ENCODE results near the gene TATDN2.
"Not testable (repeated sequence)": the region's sequence is repeated elsewhere in the genome, so short reads cannot be mapped to it uniquely, and the experiment has no call there.

Gene TATDN2

GRCh38 chr3:10292505-10293419, 44.5 kb downstream of the TATDN2 start, which contains the start of gene GHRL:
TSS of gene GHRL (minus strand) at chr3:10292947. CDS start at chr3:10290180, 2,767 bp downstream.
- DNase-seq: no peak

GRCh38 chr3:10294030-10294586, 45.8 kb downstream of the TATDN2 start:
- no peak for DNase-seq

GRCh38 chr3:10298064-10298463, 49.8 kb downstream of the TATDN2 start:
- not testable (repeated sequence) for DNase-seq

GRCh38 chr3:10299175-10299574, 50.9 kb downstream of the TATDN2 start:
- no peak for DNase-seq

- no peak for DNase-seq
Observed at GRCh38 chr3:10299679-10300078, 51.4 kb downstream of the TATDN2 start.

- no peak for DNase-seq
Observed at GRCh38 chr3:10300087-10300486, 51.8 kb downstream of the TATDN2 start.

- DNase-seq: no peak
Observed at GRCh38 chr3:10303105-10303504, 54.8 kb downstream of the TATDN2 start.

- no peak for DNase-seq
Observed at GRCh38 chr3:10303785-10304184, 55.5 kb downstream of the TATDN2 start.

- DNase-seq: no peak
Observed at GRCh38 chr3:10304905-10305304, 56.6 kb downstream of the TATDN2 start.

- DNase-seq: no peak
Observed at GRCh38 chr3:10305331-10305902, 57.2 kb downstream of the TATDN2 start.

GRCh38 chr3:10306156-10306555, 57.9 kb downstream of the TATDN2 start:
- no peak for DNase-seq

- no peak for DNase-seq
Observed at GRCh38 chr3:10308678-10309077, 60.4 kb downstream of the TATDN2 start.

- no peak for DNase-seq
Observed at GRCh38 chr3:10309736-10310135, 61.5 kb downstream of the TATDN2 start.

- no peak for DNase-seq
Observed at GRCh38 chr3:10310578-10310977, 62.3 kb downstream of the TATDN2 start.

- no peak for DNase-seq
Observed at GRCh38 chr3:10311710-10312109, 63.5 kb downstream of the TATDN2 start.

GRCh38 chr3:10312391-10312790, 64.1 kb downstream of the TATDN2 start:
- no peak for DNase-seq

GRCh38 chr3:10312861-10313260, 64.6 kb downstream of the TATDN2 start:
- no peak for DNase-seq

GRCh38 chr3:10315101-10315500, 66.8 kb downstream of the TATDN2 start:
- no peak for DNase-seq

- no peak for DNase-seq
Observed at GRCh38 chr3:10315771-10316344, 67.6 kb downstream of the TATDN2 start.

- DNase-seq: no peak
Observed at GRCh38 chr3:10317311-10317960, 69.2 kb downstream of the TATDN2 start.

- DNase-seq: no peak
Observed at GRCh38 chr3:10317961-10318350, 69.7 kb downstream of the TATDN2 start.

- no peak for DNase-seq
Observed at GRCh38 chr3:10319251-10319650, 71.0 kb downstream of the TATDN2 start.

- no peak for DNase-seq
Observed at GRCh38 chr3:10319804-10320203, 71.5 kb downstream of the TATDN2 start.

Data from NCI-H1105 treated with DMSO at 0.1 percent for 48 hours (cell line).